SK-MEL-5 (cell line): Measurements from ENCODE around the gene BCOR. TPM values are rescaled to one million over a fixed set of nuclear protein-coding genes. Genes with fewer than 3 reads are reported as not detected.

Experiments used
- DNase-seq: peaks from one replicate; pipeline ENCODE4 v3.0.0-alpha.2; 2016; ENCODE audit warnings: low read depth, low spot score
- in situ Hi-C: cut with HindIII; loops from 2 replicates; pipeline ENCODE4 v1.10.0; 2016; ENCODE audit warnings: low sequenced_read_pairs, high pct_unique_total_duplicates, low pct_unique_long_range_greater_than_20kb
- total RNA-seq: library from RNA; depleted of rRNA; stranded (reverse); fragments of >200 nt; shearing (Covaris generic); gene quantifications from 2 replicates; pipeline ENCODE4 v1.2.3, GENCODE V29; 2014

The BCOR gene
- total RNA-seq, 1 experiment from 2014 or later: 24.3 TPM

GRCh38 chrX:40091691-40092421 lies 5.9 kb downstream of the BCOR start:
- in situ Hi-C loops: no loop called here
- no peak for DNase-seq

GRCh38 chrX:40090961-40091360 lies 6.8 kb downstream of the BCOR start:
- no peak for DNase-seq
- in situ Hi-C loops: no loop called here

- in situ Hi-C loops: no loop called here
- no peak for DNase-seq
Measured at GRCh38 chrX:40090050-40090804, 7.5 kb downstream of the BCOR start.

- in situ Hi-C loops: no loop called here
- DNase-seq: no peak
Measured at GRCh38 chrX:40088803-40089540, 8.8 kb downstream of the BCOR start.

- in situ Hi-C loops: no loop called here
- DNase-seq: no peak
Measured at GRCh38 chrX:40088299-40088625, 9.5 kb downstream of the BCOR start.

- in situ Hi-C loops: no loop called here
- no peak for DNase-seq
Measured at GRCh38 chrX:40087425-40088298, 10.1 kb downstream of the BCOR start.

GRCh38 chrX:40086569-40087335 lies 11.0 kb downstream of the BCOR start:
- in situ Hi-C loops: no loop called here
- DNase-seq: peak; percentile 81

- in situ Hi-C loops: no loop called here
- no peak for DNase-seq
Measured at GRCh38 chrX:40085714-40086113, 12.0 kb downstream of the BCOR start.

- no peak for DNase-seq
- in situ Hi-C loops: no loop called here
Measured at GRCh38 chrX:40085102-40085551, 12.6 kb downstream of the BCOR start.

- no peak for DNase-seq
- in situ Hi-C loops: no loop called here
Measured at GRCh38 chrX:40084471-40085101, 13.2 kb downstream of the BCOR start.

GRCh38 chrX:40083979-40084359 lies 13.8 kb downstream of the BCOR start:
- DNase-seq: no peak
- in situ Hi-C loops: no loop called here

- in situ Hi-C loops: no loop called here
- no peak for DNase-seq
Measured at GRCh38 chrX:40083120-40083978, 14.4 kb downstream of the BCOR start.

- DNase-seq: no peak
- in situ Hi-C loops: no loop called here
Measured at GRCh38 chrX:40082447-40083119, 15.2 kb downstream of the BCOR start.

- DNase-seq: no peak
Measured at GRCh38 chrX:40081679-40082068, 16.1 kb downstream of the BCOR start.

GRCh38 chrX:40080894-40081678 lies 16.7 kb downstream of the BCOR start:
- in situ Hi-C loops: no loop called here
- no peak for DNase-seq

More at GRCh38 chrX:40081679-40082068, 16.1 kb downstream of the BCOR start:
- in situ Hi-C loops: no loop called here
